Measurements from ENCODE around the gene UBN2.
A peak's percentile ranks its signal among the peaks of the same experiment; 100 is the strongest.

Gene UBN2

DNA sequence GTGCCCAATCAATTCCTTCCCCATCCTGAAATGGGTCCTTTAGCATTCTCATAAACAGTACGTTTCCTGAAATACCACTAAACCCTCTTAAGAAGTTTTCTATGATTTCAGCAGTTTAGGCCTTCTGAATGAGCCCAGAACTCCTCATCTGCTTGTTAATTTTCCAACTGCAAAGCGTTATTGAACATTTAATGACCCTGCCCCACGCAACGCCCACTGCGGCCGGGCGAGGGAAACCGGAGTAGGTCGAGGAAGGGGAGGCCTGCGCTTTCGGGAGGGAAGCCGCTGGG, 608 bp upstream of the UBN2 start:
- Histone ChIP-seq H2AFZ (ENCODE audit: low read depth, low read length) (peak overlapping the region; percentile 85), H3K4me3 (ENCODE audit: insufficient read depth in 1 of 2, low read depth in 1 of 2, low read length in 2 of 2) (peak overlapping the region; percentile 90 to 98), H3K36me3 (ENCODE audit: control insufficient read depth in 1 of 2, insufficient read depth in 2 of 2, low read depth in 1 of 2, low read length in 2 of 2) (no peaks in the 10 kb centered on the region), H4K8ac (ENCODE audit: low read length) (peak overlapping the region; percentile 85), H2AK5ac (ENCODE audit: low read length, severe bottlenecking) (no peak overlapping the region), H3K27ac (ENCODE audit: low read length, poor library complexity, severe bottlenecking) (peak overlapping the region; percentile 60), H3K4ac (ENCODE audit: low read depth in 1 of 2, low read length in 2 of 2) (peak overlapping the region in 1 of 2 experiments; percentile 88), H2BK5ac (ENCODE audit: low read depth, low read length, poor library complexity, severe bottlenecking) (no peak overlapping the region), H3K27me3 (ENCODE audit: control insufficient read depth in 1 of 2, insufficient read depth in 1 of 2, low read length in 2 of 2) (no peaks in the 10 kb centered on the region), H4K91ac (ENCODE audit: low read length) (no peak overlapping the region), H2BK120ac (ENCODE audit: low read depth, low read length) (no peak overlapping the region), H3K4me1 (ENCODE audit: control insufficient read depth, insufficient read depth, low read depth, low read length) (peaks cover 2% of the 10 kb centered on the region), H3K4me2 (ENCODE audit: low read length, poor library complexity, severe bottlenecking) (peak overlapping the region; percentile 71), H3K9ac (ENCODE audit: low read length) (peak overlapping the region; percentile 99), H3K14ac (ENCODE audit: low read length in 2 of 2) (peak overlapping the region in 1 of 2 experiments; percentile 83), H3K9me3 (ENCODE audit: control insufficient read depth, low read length) (no peaks in the 10 kb centered on the region), H3K18ac (ENCODE audit: low read depth in 1 of 2, low read length in 2 of 2) (peak overlapping the region; percentile 7 to 28), H2BK15ac (ENCODE audit: low read depth, poor library complexity, severe bottlenecking) (no peak overlapping the region), H2BK12ac (ENCODE audit: low read length in 2 of 2) (no peak overlapping the region), H3K79me1 (replicated peaks; ENCODE audit: low read length, poor library complexity, severe bottlenecking) (no peaks in the 10 kb centered on the region), H3K23ac (ENCODE audit: low read length in 2 of 2) (no peak overlapping the region)
- 3% methylated on average over 12 of the region's 12 CpGs for WGBS
- no peak for DNase-seq

DNA sequence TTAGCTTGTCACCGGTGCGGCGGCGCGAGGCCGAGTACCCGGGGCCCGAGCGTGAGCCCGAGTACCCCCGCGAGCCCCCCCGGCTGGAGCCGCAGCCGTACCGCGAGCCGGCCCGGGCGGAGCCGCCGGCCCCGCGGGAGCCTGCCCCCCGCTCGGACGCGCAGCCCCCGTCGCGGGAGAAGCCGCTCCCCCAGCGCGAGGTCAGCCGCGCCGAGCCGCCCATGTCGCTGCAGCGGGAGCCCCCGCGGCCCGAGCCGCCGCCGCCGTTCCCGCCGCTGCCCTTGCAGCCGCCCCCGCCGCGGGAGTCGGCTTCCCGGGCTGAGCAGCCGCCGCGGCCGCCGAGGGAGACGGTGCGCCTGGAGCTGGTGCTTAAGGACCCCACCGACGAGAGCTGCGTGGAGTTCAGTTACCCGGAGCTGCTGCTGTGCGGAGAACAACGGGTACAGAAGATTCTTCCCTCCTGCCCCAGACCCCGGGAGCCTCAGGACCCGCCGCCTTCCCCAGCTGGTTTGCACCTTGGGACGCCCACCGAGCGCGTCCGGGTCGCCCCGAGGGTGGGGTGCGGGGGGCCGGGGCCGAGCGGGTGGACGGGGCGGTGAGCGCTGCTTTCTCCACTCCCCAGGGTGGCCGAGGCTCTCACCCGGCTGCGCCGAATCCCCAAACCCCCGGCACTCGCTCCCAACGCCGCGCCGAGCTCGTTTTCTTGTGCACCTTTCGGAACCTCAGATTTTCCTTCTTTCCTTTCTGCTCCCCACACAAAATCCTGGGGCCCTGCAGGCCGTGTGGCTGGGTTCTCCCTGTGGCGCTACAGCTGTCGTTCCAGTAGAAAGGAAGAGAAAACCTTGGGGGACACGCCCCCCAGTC, 708 bp downstream of the UBN2 start:
- H2BK120ac ChIP-seq (ENCODE audit: low read depth, low read length): peak overlapping the region; percentile 91
- peak overlapping the region; percentile 98 for H4K8ac ChIP-seq (ENCODE audit: low read length)
- H3K14ac ChIP-seq (ENCODE audit: low read length in 2 of 2): peak overlapping the region in 1 of 2 experiments; percentile 77
- peak overlapping the region; percentile 99 for H3K9ac ChIP-seq (ENCODE audit: low read length)
- no peak overlapping the region for H3K27ac ChIP-seq (ENCODE audit: low read length, poor library complexity, severe bottlenecking)
- H2BK12ac ChIP-seq (ENCODE audit: low read length in 2 of 2): no peak overlapping the region
- peak overlapping the region; percentile 86 for H4K91ac ChIP-seq (ENCODE audit: low read length)
- H3K4me2 ChIP-seq (ENCODE audit: low read length, poor library complexity, severe bottlenecking): peak overlapping the region; percentile 97
- H3K27me3 ChIP-seq (ENCODE audit: control insufficient read depth in 1 of 2, insufficient read depth in 1 of 2, low read length in 2 of 2): no peaks in the 10 kb centered on the region
- peaks cover 2% of the 10 kb centered on the region for H3K4me1 ChIP-seq (ENCODE audit: control insufficient read depth, insufficient read depth, low read depth, low read length)
- no peaks in the 10 kb centered on the region for H3K79me1 ChIP-seq (replicated peaks; ENCODE audit: low read length, poor library complexity, severe bottlenecking)
- peak overlapping the region; percentile 79 to 98 for H3K18ac ChIP-seq (ENCODE audit: low read depth in 1 of 2, low read length in 2 of 2)
- H2AFZ ChIP-seq (ENCODE audit: low read depth, low read length): peak overlapping the region; percentile 84
- H2BK5ac ChIP-seq (ENCODE audit: low read depth, low read length, poor library complexity, severe bottlenecking): no peak overlapping the region
- no peaks in the 10 kb centered on the region for H3K36me3 ChIP-seq (ENCODE audit: control insufficient read depth in 1 of 2, insufficient read depth in 2 of 2, low read depth in 1 of 2, low read length in 2 of 2)
- no peak overlapping the region for H2BK15ac ChIP-seq (ENCODE audit: low read depth, poor library complexity, severe bottlenecking)
- peak overlapping the region; percentile 50 to 82 for H3K4ac ChIP-seq (ENCODE audit: low read depth in 1 of 2, low read length in 2 of 2)
- H3K4me3 ChIP-seq (ENCODE audit: insufficient read depth in 1 of 2, low read depth in 1 of 2, low read length in 2 of 2): peak overlapping the region; percentile 90 to 98
- peak; percentile 64 for DNase-seq
- WGBS: under 1% methylated on average over 78 of the region's 101 CpGs
- no peak overlapping the region for H2AK5ac ChIP-seq (ENCODE audit: low read length, severe bottlenecking)
- H3K23ac ChIP-seq (ENCODE audit: low read length in 2 of 2): peak overlapping the region in 1 of 2 experiments; percentile 96
- H3K9me3 ChIP-seq (ENCODE audit: control insufficient read depth, low read length): no peaks in the 10 kb centered on the region

DNA sequence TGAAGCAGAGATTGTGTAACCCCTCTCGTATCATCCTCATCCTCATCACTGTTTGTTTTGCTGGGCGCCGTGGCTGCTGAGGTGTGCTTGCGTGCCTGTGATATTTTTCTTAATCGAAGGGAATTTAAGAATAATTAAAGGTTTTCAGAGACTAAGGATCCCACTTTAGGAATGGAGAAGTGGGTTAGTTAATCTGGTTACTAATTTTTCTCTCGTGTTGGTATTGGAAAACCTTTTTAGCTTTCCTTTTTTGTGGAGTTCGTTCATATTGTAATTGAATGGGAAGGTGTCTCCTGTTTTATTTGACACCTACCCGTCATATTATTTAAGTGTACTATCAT, 1.3 kb downstream of the UBN2 start:
- H3K79me1 ChIP-seq (replicated peaks; ENCODE audit: low read length, poor library complexity, severe bottlenecking): peaks cover 2% of the 10 kb centered on the region
- no peak overlapping the region for H2BK15ac ChIP-seq (ENCODE audit: low read depth, poor library complexity, severe bottlenecking)
- no peak overlapping the region for H2BK5ac ChIP-seq (ENCODE audit: low read depth, low read length, poor library complexity, severe bottlenecking)
- H3K18ac ChIP-seq (ENCODE audit: low read depth in 1 of 2, low read length in 2 of 2): no peak overlapping the region
- peak overlapping the region; percentile 97 for H3K4me2 ChIP-seq (ENCODE audit: low read length, poor library complexity, severe bottlenecking)
- H3K14ac ChIP-seq (ENCODE audit: low read length in 2 of 2): no peak overlapping the region
- H4K91ac ChIP-seq (ENCODE audit: low read length): no peak overlapping the region
- H2AK5ac ChIP-seq (ENCODE audit: low read length, severe bottlenecking): no peak overlapping the region
- peak overlapping the region; percentile 90 to 98 for H3K4me3 ChIP-seq (ENCODE audit: insufficient read depth in 1 of 2, low read depth in 1 of 2, low read length in 2 of 2)
- no peak overlapping the region for H2BK120ac ChIP-seq (ENCODE audit: low read depth, low read length)
- under 1% methylated on average over 5 of the region's 8 CpGs for WGBS
- no peak overlapping the region for H3K4ac ChIP-seq (ENCODE audit: low read depth in 1 of 2, low read length in 2 of 2)
- H2AFZ ChIP-seq (ENCODE audit: low read depth, low read length): no peak overlapping the region
- no peak overlapping the region for H4K8ac ChIP-seq (ENCODE audit: low read length)
- H3K4me1 ChIP-seq (ENCODE audit: control insufficient read depth, insufficient read depth, low read depth, low read length): peaks cover 2% of the 10 kb centered on the region
- H3K27ac ChIP-seq (ENCODE audit: low read length, poor library complexity, severe bottlenecking): no peak overlapping the region
- H2BK12ac ChIP-seq (ENCODE audit: low read length in 2 of 2): no peak overlapping the region
- no peak for DNase-seq
- no peaks in the 10 kb centered on the region for H3K27me3 ChIP-seq (ENCODE audit: control insufficient read depth in 1 of 2, insufficient read depth in 1 of 2, low read length in 2 of 2)
- H3K9ac ChIP-seq (ENCODE audit: low read length): peak overlapping the region; percentile 99
- H3K23ac ChIP-seq (ENCODE audit: low read length in 2 of 2): no peak overlapping the region
- H3K9me3 ChIP-seq (ENCODE audit: control insufficient read depth, low read length): no peaks in the 10 kb centered on the region
- H3K36me3 ChIP-seq (ENCODE audit: control insufficient read depth in 1 of 2, insufficient read depth in 2 of 2, low read depth in 1 of 2, low read length in 2 of 2): peaks cover 0 to 5% of the 10 kb centered on the region in 2 experiments

DNA sequence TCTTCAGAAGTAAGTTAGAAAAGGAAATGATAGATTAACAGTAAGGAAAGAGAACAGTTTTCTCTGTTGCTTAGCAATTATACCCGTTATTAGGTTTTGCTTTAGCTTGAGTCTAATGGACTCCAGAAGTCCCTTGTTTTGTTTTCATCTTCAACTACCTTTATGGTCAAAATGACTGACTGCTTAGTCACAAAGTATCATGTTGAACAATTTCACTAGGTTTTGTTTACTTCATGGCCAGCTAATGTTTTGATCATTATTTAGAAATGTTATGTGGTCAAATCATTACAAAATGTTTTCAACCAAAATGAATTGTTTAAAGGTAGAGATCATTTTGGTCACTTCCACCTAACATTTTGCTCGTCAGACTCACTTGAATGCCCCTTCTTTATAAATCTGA, 1.9 kb downstream of the UBN2 start:
- H2BK12ac ChIP-seq (ENCODE audit: low read length in 2 of 2): no peak overlapping the region
- no peak overlapping the region for H2AFZ ChIP-seq (ENCODE audit: low read depth, low read length)
- no peak overlapping the region for H4K91ac ChIP-seq (ENCODE audit: low read length)
- H3K18ac ChIP-seq (ENCODE audit: low read depth in 1 of 2, low read length in 2 of 2): no peak overlapping the region
- no peaks in the 10 kb centered on the region for H3K27me3 ChIP-seq (ENCODE audit: control insufficient read depth in 1 of 2, insufficient read depth in 1 of 2, low read length in 2 of 2)
- peaks cover 0 to 11% of the 10 kb centered on the region in 2 experiments for H3K36me3 ChIP-seq (ENCODE audit: control insufficient read depth in 1 of 2, insufficient read depth in 2 of 2, low read depth in 1 of 2, low read length in 2 of 2)
- no peak overlapping the region for H2BK5ac ChIP-seq (ENCODE audit: low read depth, low read length, poor library complexity, severe bottlenecking)
- peak overlapping the region; percentile 99 for H3K9ac ChIP-seq (ENCODE audit: low read length)
- H2BK120ac ChIP-seq (ENCODE audit: low read depth, low read length): no peak overlapping the region
- no peaks in the 10 kb centered on the region for H3K9me3 ChIP-seq (ENCODE audit: control insufficient read depth, low read length)
- H2BK15ac ChIP-seq (ENCODE audit: low read depth, poor library complexity, severe bottlenecking): no peak overlapping the region
- peak; percentile 55 for DNase-seq
- peak overlapping the region in 1 of 2 experiments; percentile 98 for H3K4me3 ChIP-seq (ENCODE audit: insufficient read depth in 1 of 2, low read depth in 1 of 2, low read length in 2 of 2)
- no peak overlapping the region for H3K4me2 ChIP-seq (ENCODE audit: low read length, poor library complexity, severe bottlenecking)
- H3K14ac ChIP-seq (ENCODE audit: low read length in 2 of 2): no peak overlapping the region
- H3K4ac ChIP-seq (ENCODE audit: low read depth in 1 of 2, low read length in 2 of 2): no peak overlapping the region
- no CpG with 5 or more reads among the region's 2 CpGs for WGBS
- H2AK5ac ChIP-seq (ENCODE audit: low read length, severe bottlenecking): no peak overlapping the region
- no peak overlapping the region for H4K8ac ChIP-seq (ENCODE audit: low read length)
- H3K23ac ChIP-seq (ENCODE audit: low read length in 2 of 2): no peak overlapping the region
- H3K27ac ChIP-seq (ENCODE audit: low read length, poor library complexity, severe bottlenecking): no peak overlapping the region
- H3K4me1 ChIP-seq (ENCODE audit: control insufficient read depth, insufficient read depth, low read depth, low read length): peaks cover 2% of the 10 kb centered on the region
- H3K79me1 ChIP-seq (replicated peaks; ENCODE audit: low read length, poor library complexity, severe bottlenecking): peaks cover 6% of the 10 kb centered on the region
